ENCODE results near the gene MGMT.

DNA sequence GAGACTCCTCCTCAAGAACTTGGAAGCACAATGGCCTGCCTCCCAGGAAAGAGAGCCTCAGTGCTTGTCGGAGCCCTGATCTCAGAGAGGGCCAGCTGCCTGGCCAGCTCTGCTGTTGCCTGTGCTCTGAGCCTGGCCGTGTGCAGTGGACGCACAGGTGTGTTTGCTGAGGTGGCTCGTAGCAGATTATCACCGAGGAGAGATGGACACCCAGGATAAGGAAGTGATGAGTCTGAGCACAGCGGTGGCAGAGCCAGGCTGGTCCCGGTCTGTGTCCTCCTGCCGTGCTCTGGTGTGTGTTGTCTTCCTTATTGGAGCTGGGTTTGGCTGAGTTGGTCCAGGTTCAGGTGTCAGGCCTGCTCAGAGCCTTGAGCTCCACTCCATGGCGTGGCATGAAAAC, 288.6 kb downstream of the MGMT start:
- TF ChIP-seq, protein P1, sequence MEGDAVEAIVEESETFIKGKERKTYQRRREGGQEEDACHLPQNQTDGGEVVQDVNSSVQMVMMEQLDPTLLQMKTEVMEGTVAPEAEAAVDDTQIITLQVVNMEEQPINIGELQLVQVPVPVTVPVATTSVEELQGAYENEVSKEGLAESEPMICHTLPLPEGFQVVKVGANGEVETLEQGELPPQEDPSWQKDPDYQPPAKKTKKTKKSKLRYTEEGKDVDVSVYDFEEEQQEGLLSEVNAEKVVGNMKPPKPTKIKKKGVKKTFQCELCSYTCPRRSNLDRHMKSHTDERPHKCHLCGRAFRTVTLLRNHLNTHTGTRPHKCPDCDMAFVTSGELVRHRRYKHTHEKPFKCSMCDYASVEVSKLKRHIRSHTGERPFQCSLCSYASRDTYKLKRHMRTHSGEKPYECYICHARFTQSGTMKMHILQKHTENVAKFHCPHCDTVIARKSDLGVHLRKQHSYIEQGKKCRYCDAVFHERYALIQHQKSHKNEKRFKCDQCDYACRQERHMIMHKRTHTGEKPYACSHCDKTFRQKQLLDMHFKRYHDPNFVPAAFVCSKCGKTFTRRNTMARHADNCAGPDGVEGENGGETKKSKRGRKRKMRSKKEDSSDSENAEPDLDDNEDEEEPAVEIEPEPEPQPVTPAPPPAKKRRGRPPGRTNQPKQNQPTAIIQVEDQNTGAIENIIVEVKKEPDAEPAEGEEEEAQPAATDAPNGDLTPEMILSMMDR (IDR thresholded peaks at IDR 0.05), result no peak
- TF ChIP-seq POLR2AphosphoS5 (IDR thresholded peaks at IDR 0.05) (no peak), EP300 (IDR thresholded peaks at IDR 0.05) (no peak)
